Neuronal stem cell (in vitro differentiated cells): ENCODE data around the gene DCTN5.

Experiments used
- DNase-seq: peaks from one replicate; pipeline ENCODE4 v3.0.0-alpha.2; 2013; ENCODE audit warnings: low spot score
- H2AFZ ChIP-seq: one replicate; pipeline ENCODE4 v1.6.1; 2013; ENCODE audit warnings: mild to moderate bottlenecking, low read length, inconsistent platforms
- H2AK5ac ChIP-seq: 2 replicates; pipeline ENCODE4 v1.6.1; 2013; ENCODE audit warnings: low read depth, mild to moderate bottlenecking, inconsistent platforms, low read length, moderate library complexity, mixed read lengths
- H2BK120ac ChIP-seq: 2 replicates; pipeline ENCODE4 v1.6.1; 2013; ENCODE audit warnings: low read depth, mild to moderate bottlenecking, inconsistent platforms, low read length, moderate library complexity, mixed read lengths
- H2BK12ac ChIP-seq: one replicate; pipeline ENCODE4 v1.6.1; 2013; ENCODE audit warnings: low read length, inconsistent platforms
- H2BK15ac ChIP-seq: 2 replicates; pipeline ENCODE4 v1.6.1; 2013; ENCODE audit warnings: mild to moderate bottlenecking, low read length, inconsistent platforms, mixed read lengths
- H2BK5ac ChIP-seq: one replicate; pipeline ENCODE4 v1.6.1; 2013; ENCODE audit warnings: inconsistent platforms, mild to moderate bottlenecking, low read length, moderate library complexity
- H3K14ac ChIP-seq: one replicate; pipeline ENCODE4 v1.6.1; 2013; ENCODE audit warnings: low read length, inconsistent platforms
- H3K18ac ChIP-seq: 2 replicates; pipeline ENCODE4 v1.6.1; 2013; ENCODE audit warnings: low read length, inconsistent platforms
- H3K23ac ChIP-seq: 2 replicates; pipeline ENCODE4 v1.6.1; 2013; ENCODE audit warnings: low read depth, mild to moderate bottlenecking, mixed read lengths, low read length, inconsistent platforms; ENCODE audit not compliant: poor library complexity
- H3K27ac ChIP-seq: replicated peaks from 3 replicates; pipeline ENCODE4 v1.5.1; 2013; ENCODE audit warnings: low read length, inconsistent platforms
- H3K27me3 ChIP-seq, 3 experiments: 2 replicates each; pipeline ENCODE4 v1.6.1; 2013; ENCODE audit warnings: low read length in 3 of 3, mild to moderate bottlenecking in 2 of 3, inconsistent platforms in 1 of 3, low read depth in 1 of 3, mixed read lengths in 1 of 3, moderate library complexity in 1 of 3; ENCODE audit not compliant: control insufficient read depth in 3 of 3, insufficient read depth in 3 of 3
- H3K36me3 ChIP-seq, 2 donors: replicated peaks in 1 of 2; 2 replicates each; pipeline ENCODE4 v1.6.1; 2013; ENCODE audit warnings: low read length in 2 of 2; ENCODE audit not compliant: control insufficient read depth in 2 of 2, insufficient read depth in 2 of 2
- H3K4ac ChIP-seq: 2 replicates; pipeline ENCODE4 v1.6.1; 2013; ENCODE audit warnings: inconsistent platforms, mild to moderate bottlenecking, low read length, moderate library complexity
- H3K4me1 ChIP-seq, 2 donors: 1 replicate in 1 of 2; 2 replicates in 1 of 2; pipeline ENCODE4 v1.6.1; 2013; ENCODE audit warnings: low read length in 2 of 2, low read depth in 1 of 2; ENCODE audit not compliant: control insufficient read depth in 2 of 2, insufficient read depth in 1 of 2
- H3K4me2 ChIP-seq: one replicate; pipeline ENCODE4 v1.6.1; 2013; ENCODE audit warnings: mild to moderate bottlenecking, low read length, inconsistent platforms; ENCODE audit not compliant: insufficient read depth, poor library complexity, severe bottlenecking
- H3K4me3 ChIP-seq, 2 donors: 2 replicates each; pipeline ENCODE4 v1.5.1; 2013; ENCODE audit warnings: low read length in 2 of 2, mild to moderate bottlenecking in 2 of 2, inconsistent platforms in 1 of 2, moderate library complexity in 1 of 2
- H3K79me1 ChIP-seq: one replicate; pipeline ENCODE4 v1.6.1; 2013; ENCODE audit warnings: low read depth, mild to moderate bottlenecking, inconsistent platforms, low read length, moderate library complexity
- H3K9ac ChIP-seq: one replicate; pipeline ENCODE4 v1.6.1; 2013; ENCODE audit warnings: mild to moderate bottlenecking, low read depth, low read length, inconsistent platforms; ENCODE audit not compliant: poor library complexity
- H3K9me3 ChIP-seq, 2 donors: replicated peaks in 1 of 2; 2 replicates each; pipeline versions ENCODE3 to v1.6.1; 2013; ENCODE audit warnings: low read length in 2 of 2, mild to moderate bottlenecking in 2 of 2, inconsistent platforms in 1 of 2, low read depth in 1 of 2, mixed read lengths in 1 of 2, moderate library complexity in 1 of 2; ENCODE audit not compliant: control insufficient read depth in 2 of 2, insufficient read depth in 1 of 2
- H4K8ac ChIP-seq: one replicate; pipeline ENCODE4 v1.6.1; 2013; ENCODE audit warnings: low read depth, mild to moderate bottlenecking, inconsistent platforms, low read length, moderate library complexity
- H4K91ac ChIP-seq: one replicate; pipeline ENCODE4 v1.6.1; 2013; ENCODE audit warnings: low read length, low read depth, mild to moderate bottlenecking, inconsistent platforms; ENCODE audit not compliant: poor library complexity
- WGBS, 2 donors: extraction: QIAGEN DNeasy Blood & Tissue Kit; methylation state at CpG; one replicate each; pipeline ENCODE4 v1.1.7; 2013; ENCODE audit warnings: missing lambda C conversion rate in 2 of 2, mixed read lengths in 1 of 2; ENCODE audit not compliant: insufficient read length in 2 of 2, insufficient replicate concordance in 1 of 2; ENCODE audit errors: extremely low coverage in 2 of 2; 5-methylcytosine and 5-hydroxymethylcytosine counted together

Gene DCTN5

GRCh38 chr16:23595951-23596720, 45.1 kb upstream of the DCTN5 start, which contains the start of gene NDUFAB1:
Gene NDUFAB1, minus strand, starts transcription at chr16:23596316. Its CDS starts 26 bp downstream, at chr16:23596290.
- H3K4ac ChIP-seq = peak within 1 kb of the TSS; percentile 72
- peak within 1 kb of the TSS; percentile 98 for H2AK5ac ChIP-seq
- peaks cover 5% of the 10 kb centered on the region for H3K79me1 ChIP-seq
- H4K8ac ChIP-seq = no peak within 1 kb of the TSS
- H3K18ac ChIP-seq = peak within 1 kb of the TSS; percentile 98
- peak; percentile 89 for DNase-seq
- no peak within 1 kb of the TSS for H2BK12ac ChIP-seq
- peaks cover 11 to 36% of the 10 kb centered on the region in 2 donors for H3K36me3 ChIP-seq
- no peaks in the 10 kb centered on the region for H3K27me3 ChIP-seq
- H2BK5ac ChIP-seq = peak within 1 kb of the TSS; percentile 0
- peaks cover 4 to 11% of the 10 kb centered on the region in 2 donors for H3K4me1 ChIP-seq
- peak within 1 kb of the TSS; percentile 94 for H2AFZ ChIP-seq
- no CpG with 5 or more reads among the region's 67 CpGs for WGBS, 2 donors
- peak within 1 kb of the TSS; percentile 91 for H3K9ac ChIP-seq
- H3K9me3 ChIP-seq = no peaks in the 10 kb centered on the region
- H3K23ac ChIP-seq = peak within 1 kb of the TSS; percentile 73
- peak within 1 kb of the TSS; percentile 91 for H3K14ac ChIP-seq
- peak within 1 kb of the TSS; percentile 57 for H3K27ac ChIP-seq
- H4K91ac ChIP-seq = no peak within 1 kb of the TSS
- H2BK120ac ChIP-seq = no peak within 1 kb of the TSS
- peak within 1 kb of the TSS; percentile 93 for H3K4me2 ChIP-seq
- H3K4me3 ChIP-seq = peak within 1 kb of the TSS; percentile 98 to 99
- H2BK15ac ChIP-seq = no peak within 1 kb of the TSS

GRCh38 chr16:23597003-23597756, 44.1 kb upstream of the DCTN5 start:
- Histone ChIP-seq H3K4me3 (no peak overlapping the region), H2BK120ac (no peak overlapping the region), H2BK15ac (no peak overlapping the region), H2BK12ac (no peak overlapping the region), H3K4me2 (no peak overlapping the region), H2AFZ (peak overlapping the region; percentile 94), H3K27ac (no peak overlapping the region), H3K4ac (no peak overlapping the region), H3K27me3 (no peaks in the 10 kb centered on the region), H3K9me3 (no peaks in the 10 kb centered on the region), H3K36me3 (peaks cover 9 to 34% of the 10 kb centered on the region in 2 donors), H3K23ac (no peak overlapping the region), H3K9ac (no peak overlapping the region), H2BK5ac (no peak overlapping the region), H3K18ac (no peak overlapping the region), H2AK5ac (no peak overlapping the region), H3K79me1 (peaks cover 5% of the 10 kb centered on the region), H4K91ac (no peak overlapping the region), H3K14ac (no peak overlapping the region), H4K8ac (no peak overlapping the region), H3K4me1 (peaks cover 4 to 11% of the 10 kb centered on the region in 2 donors)
- no peak for DNase-seq
- WGBS, 2 donors = no CpG with 5 or more reads among the region's 11 CpGs

GRCh38 chr16:23607726-23608125, 33.5 kb upstream of the DCTN5 start:
- H2BK15ac ChIP-seq = no peak overlapping the region
- H2BK120ac ChIP-seq = no peak overlapping the region
- no peak overlapping the region for H3K4me3 ChIP-seq
- no peak overlapping the region for H3K27ac ChIP-seq
- no peaks in the 10 kb centered on the region for H3K27me3 ChIP-seq
- no peak overlapping the region for H3K4ac ChIP-seq
- H3K9me3 ChIP-seq = no peaks in the 10 kb centered on the region
- H2BK12ac ChIP-seq = no peak overlapping the region
- H2AFZ ChIP-seq = no peak overlapping the region
- no peak overlapping the region for H2AK5ac ChIP-seq
- no peak overlapping the region for H4K91ac ChIP-seq
- H3K4me1 ChIP-seq = no peaks in the 10 kb centered on the region
- no peak overlapping the region for H3K4me2 ChIP-seq
- H3K18ac ChIP-seq = no peak overlapping the region
- no peaks in the 10 kb centered on the region for H3K79me1 ChIP-seq
- peaks cover 15 to 73% of the 10 kb centered on the region in 2 donors for H3K36me3 ChIP-seq
- no peak overlapping the region for H2BK5ac ChIP-seq
- no peak overlapping the region for H3K14ac ChIP-seq
- no peak overlapping the region for H4K8ac ChIP-seq
- DNase-seq = no peak
- WGBS, 2 donors = no CpG with 5 or more reads among the region's 6 CpGs
- no peak overlapping the region for H3K9ac ChIP-seq
- H3K23ac ChIP-seq = no peak overlapping the region

GRCh38 chr16:23608194-23608593, 33.1 kb upstream of the DCTN5 start:
- no peak overlapping the region for H3K4me2 ChIP-seq
- H2BK120ac ChIP-seq = no peak overlapping the region
- no peak overlapping the region for H3K4ac ChIP-seq
- no peaks in the 10 kb centered on the region for H3K4me1 ChIP-seq
- H3K79me1 ChIP-seq = no peaks in the 10 kb centered on the region
- no peak overlapping the region for H4K91ac ChIP-seq
- no peak overlapping the region for H3K4me3 ChIP-seq
- H3K14ac ChIP-seq = no peak overlapping the region
- no peak overlapping the region for H2BK5ac ChIP-seq
- H2BK15ac ChIP-seq = no peak overlapping the region
- H3K18ac ChIP-seq = no peak overlapping the region
- no peak overlapping the region for H2AK5ac ChIP-seq
- H3K27ac ChIP-seq = no peak overlapping the region
- no peaks in the 10 kb centered on the region for H3K27me3 ChIP-seq
- H3K23ac ChIP-seq = no peak overlapping the region
- no peak overlapping the region for H3K9ac ChIP-seq
- no peak overlapping the region for H2BK12ac ChIP-seq
- no CpG with 5 or more reads among the region's 4 CpGs for WGBS, 2 donors
- no peaks in the 10 kb centered on the region for H3K9me3 ChIP-seq
- no peak overlapping the region for H2AFZ ChIP-seq
- peaks cover 15 to 72% of the 10 kb centered on the region in 2 donors for H3K36me3 ChIP-seq
- no peak overlapping the region for H4K8ac ChIP-seq
- DNase-seq = no peak
